GM23338 (cell line): ENCODE measurements around the gene TNNC1. TPM values are rescaled to one million over a fixed set of nuclear protein-coding genes. Genes with fewer than 3 reads are reported as not detected.

Source experiments
- ATAC-seq: fragments of 200-7000 bp; cut with Tn5 transposase; 3 replicates; pipeline ENCODE4 v1.9.1; 2020
- DNase-seq: peaks from one replicate; pipeline ENCODE4 v3.0.0-alpha.2; 2015; ENCODE audit warnings: low spot score
- H2AFZ ChIP-seq: fragments of 200-600 bp; sonication (generic); 2 replicates; pipeline ENCODE4 v1.8.0; 2016; ENCODE audit warnings: antibody characterized with exemption, mild to moderate bottlenecking, moderate library complexity
- H3F3A ChIP-seq: fragments of 200-600 bp; sonication (generic); replicated peaks from 2 replicates; pipeline ENCODE4 v1.8.0; 2017; ENCODE audit warnings: antibody characterized with exemption, mixed run types, low read depth
- H3K27ac ChIP-seq: fragments of 200-600 bp; sonication (generic); 2 replicates; pipeline ENCODE4 v1.6.1; 2016; ENCODE audit warnings: low read depth
- H3K27me3 ChIP-seq: fragments of 200-600 bp; sonication (generic); 2 replicates; pipeline ENCODE4 v1.8.0; 2016; ENCODE audit warnings: mild to moderate bottlenecking, mixed run types, moderate library complexity; ENCODE audit not compliant: insufficient read depth
- H3K36me3 ChIP-seq: fragments of 200-600 bp; sonication (generic); 2 replicates; pipeline ENCODE4 v1.8.0; 2016; ENCODE audit warnings: mild to moderate bottlenecking; ENCODE audit not compliant: insufficient read depth
- H3K4me1 ChIP-seq: fragments of 200-600 bp; sonication (generic); 2 replicates; pipeline ENCODE4 v1.8.0; 2016; ENCODE audit warnings: mild to moderate bottlenecking, moderate library complexity; ENCODE audit not compliant: insufficient read depth
- H3K4me2 ChIP-seq: fragments of 200-600 bp; sonication (generic); 2 replicates; pipeline ENCODE4 v1.7.1; 2017; ENCODE audit warnings: mixed run types
- H3K4me3 ChIP-seq: fragments of 200-600 bp; sonication (generic); 2 replicates; pipeline ENCODE4 v1.6.1; 2016; ENCODE audit warnings: mixed run types
- H3K79me2 ChIP-seq: fragments of 200-600 bp; sonication (generic); replicated peaks from 2 replicates; pipeline ENCODE4 v1.8.0; 2017; ENCODE audit warnings: mild to moderate bottlenecking; ENCODE audit not compliant: insufficient read depth
- H3K9me2 ChIP-seq: fragments of 200-600 bp; sonication (generic); 2 replicates; pipeline ENCODE4 v1.8.0; 2017; ENCODE audit not compliant: insufficient read depth
- H4K20me1 ChIP-seq: fragments of 200-600 bp; sonication (generic); replicated peaks from 2 replicates; pipeline ENCODE4 v1.8.0; 2017; ENCODE audit warnings: mild to moderate bottlenecking; ENCODE audit not compliant: insufficient read depth
- H3K27ac Mint-ChIP-seq: 2 replicates; pipeline ENCODE4 v1.8.0; 2020; ENCODE audit warnings: inconsistent platforms, mild to moderate bottlenecking, moderate library complexity, mixed read lengths
- H3K27me3 Mint-ChIP-seq: 3 replicates; pipeline ENCODE4 v1.8.0; 2022; ENCODE audit warnings: low read depth, mild to moderate bottlenecking, moderate library complexity, mixed read lengths, inconsistent platforms; ENCODE audit not compliant: insufficient read depth, poor library complexity
- H3K36me3 Mint-ChIP-seq: 3 replicates; pipeline ENCODE4 v1.8.0; 2021; ENCODE audit warnings: low read depth, mild to moderate bottlenecking, inconsistent platforms, moderate library complexity, mixed read lengths
- H3K4me1 Mint-ChIP-seq: 3 replicates; pipeline ENCODE4 v1.8.0; 2020; ENCODE audit warnings: mild to moderate bottlenecking, inconsistent platforms, mixed read lengths
- H3K4me3 Mint-ChIP-seq: 3 replicates; pipeline ENCODE4 v1.8.0; 2021; ENCODE audit warnings: moderate library complexity, mild to moderate bottlenecking, inconsistent platforms, mixed read lengths
- H3K9me3 Mint-ChIP-seq: 3 replicates; pipeline ENCODE4 v1.8.0; 2020; ENCODE audit warnings: moderate library complexity, mild to moderate bottlenecking, inconsistent platforms, mixed read lengths
- CREB1 ChIP-seq: fragments of 250-450 bp; sonication (Bioruptor Pico); IDR thresholded peaks from 2 replicates; pipeline ENCODE4 v1.5.0; 2020; ENCODE audit warnings: low read depth, mild to moderate bottlenecking, moderate library complexity
- JUNB ChIP-seq: IDR thresholded peaks from one replicate; pipeline ENCODE4 v1.6.1; 2016; ENCODE audit warnings: antibody characterized with exemption; ENCODE audit not compliant: unreplicated experiment
- NANOG ChIP-seq: IDR thresholded peaks from 2 replicates; pipeline ENCODE4 v1.6.1; 2016; ENCODE audit warnings: antibody characterized with exemption, borderline replicate concordance
- POLR2AphosphoS5 ChIP-seq: IDR thresholded peaks from 2 replicates; pipeline ENCODE4 v1.6.1; 2016; ENCODE audit warnings: antibody characterized with exemption, low read depth
- ZNF114 ChIP-seq: fragments of 250-450 bp; sonication (Bioruptor Pico); IDR thresholded peaks from 2 replicates; pipeline ENCODE4 v1.5.0; 2020; ENCODE audit warnings: mild to moderate bottlenecking, moderate library complexity
- polyA plus RNA-seq: library from polyadenylated mRNA; unstranded; fragments of >200 nt; fragmentation: Nextera tagmentation; extraction: Ambion mirVana; gene quantifications from 2 replicates; pipeline ENCODE4 v1.2.1, GENCODE V29; 2016
- total RNA-seq: library from RNA; depleted of rRNA; stranded (reverse); fragments of >200 nt; shearing (Covaris generic); gene quantifications from 2 replicates; pipeline ENCODE4 v1.2.3, GENCODE V29; 2014
- TF ChIP-seq, protein P1 (sequence below): IDR thresholded peaks from one replicate; pipeline ENCODE4 v1.6.1; 2018; ENCODE audit warnings: antibody characterized with exemption; ENCODE audit not compliant: unreplicated experiment
- TF ChIP-seq, protein P2 (sequence below), 2 experiments: fragments of 200-600 bp in 1 of 2; sonication (generic) in 1 of 2; conservative IDR thresholded peaks; 2 replicates each; pipeline versions ENCODE4 v1.5.1 to v1.6.1; 2016 to 2017; ENCODE audit warnings: antibody characterized with exemption in 2 of 2, low read depth in 2 of 2, mild to moderate bottlenecking in 2 of 2, moderate library complexity in 1 of 2

Gene TNNC1
- total and polyA plus RNA-seq, 2 experiments from 2014 or later: 6.5 to 6.9 TPM

GRCh38 chr3:52458031-52458760 lies 4.4 kb upstream of the TNNC1 start:
- TF ChIP-seq CREB1 (CRISPR knock-in tag) (no peak), NANOG (no peak), JUNB (no peak), POLR2AphosphoS5 (no peak), ZNF114 (CRISPR knock-in tag) (no peak)
- TF ChIP-seq, protein P1, sequence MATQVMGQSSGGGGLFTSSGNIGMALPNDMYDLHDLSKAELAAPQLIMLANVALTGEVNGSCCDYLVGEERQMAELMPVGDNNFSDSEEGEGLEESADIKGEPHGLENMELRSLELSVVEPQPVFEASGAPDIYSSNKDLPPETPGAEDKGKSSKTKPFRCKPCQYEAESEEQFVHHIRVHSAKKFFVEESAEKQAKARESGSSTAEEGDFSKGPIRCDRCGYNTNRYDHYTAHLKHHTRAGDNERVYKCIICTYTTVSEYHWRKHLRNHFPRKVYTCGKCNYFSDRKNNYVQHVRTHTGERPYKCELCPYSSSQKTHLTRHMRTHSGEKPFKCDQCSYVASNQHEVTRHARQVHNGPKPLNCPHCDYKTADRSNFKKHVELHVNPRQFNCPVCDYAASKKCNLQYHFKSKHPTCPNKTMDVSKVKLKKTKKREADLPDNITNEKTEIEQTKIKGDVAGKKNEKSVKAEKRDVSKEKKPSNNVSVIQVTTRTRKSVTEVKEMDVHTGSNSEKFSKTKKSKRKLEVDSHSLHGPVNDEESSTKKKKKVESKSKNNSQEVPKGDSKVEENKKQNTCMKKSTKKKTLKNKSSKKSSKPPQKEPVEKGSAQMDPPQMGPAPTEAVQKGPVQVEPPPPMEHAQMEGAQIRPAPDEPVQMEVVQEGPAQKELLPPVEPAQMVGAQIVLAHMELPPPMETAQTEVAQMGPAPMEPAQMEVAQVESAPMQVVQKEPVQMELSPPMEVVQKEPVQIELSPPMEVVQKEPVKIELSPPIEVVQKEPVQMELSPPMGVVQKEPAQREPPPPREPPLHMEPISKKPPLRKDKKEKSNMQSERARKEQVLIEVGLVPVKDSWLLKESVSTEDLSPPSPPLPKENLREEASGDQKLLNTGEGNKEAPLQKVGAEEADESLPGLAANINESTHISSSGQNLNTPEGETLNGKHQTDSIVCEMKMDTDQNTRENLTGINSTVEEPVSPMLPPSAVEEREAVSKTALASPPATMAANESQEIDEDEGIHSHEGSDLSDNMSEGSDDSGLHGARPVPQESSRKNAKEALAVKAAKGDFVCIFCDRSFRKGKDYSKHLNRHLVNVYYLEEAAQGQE: no peak
- TF ChIP-seq, protein P2, sequence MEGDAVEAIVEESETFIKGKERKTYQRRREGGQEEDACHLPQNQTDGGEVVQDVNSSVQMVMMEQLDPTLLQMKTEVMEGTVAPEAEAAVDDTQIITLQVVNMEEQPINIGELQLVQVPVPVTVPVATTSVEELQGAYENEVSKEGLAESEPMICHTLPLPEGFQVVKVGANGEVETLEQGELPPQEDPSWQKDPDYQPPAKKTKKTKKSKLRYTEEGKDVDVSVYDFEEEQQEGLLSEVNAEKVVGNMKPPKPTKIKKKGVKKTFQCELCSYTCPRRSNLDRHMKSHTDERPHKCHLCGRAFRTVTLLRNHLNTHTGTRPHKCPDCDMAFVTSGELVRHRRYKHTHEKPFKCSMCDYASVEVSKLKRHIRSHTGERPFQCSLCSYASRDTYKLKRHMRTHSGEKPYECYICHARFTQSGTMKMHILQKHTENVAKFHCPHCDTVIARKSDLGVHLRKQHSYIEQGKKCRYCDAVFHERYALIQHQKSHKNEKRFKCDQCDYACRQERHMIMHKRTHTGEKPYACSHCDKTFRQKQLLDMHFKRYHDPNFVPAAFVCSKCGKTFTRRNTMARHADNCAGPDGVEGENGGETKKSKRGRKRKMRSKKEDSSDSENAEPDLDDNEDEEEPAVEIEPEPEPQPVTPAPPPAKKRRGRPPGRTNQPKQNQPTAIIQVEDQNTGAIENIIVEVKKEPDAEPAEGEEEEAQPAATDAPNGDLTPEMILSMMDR (conservative IDR thresholded peaks at IDR 0.05; ENCODE audit: low read depth in 2 of 2): no peak
- H3K27me3 Mint-ChIP-seq: peaks cover 5% of the 10 kb centered on the region
- peaks cover 33% of the 10 kb centered on the region for H3K4me1 Mint-ChIP-seq
- no peaks in the 10 kb centered on the region for H3K27me3 ChIP-seq
- H4K20me1 ChIP-seq: peaks cover 44% of the 10 kb centered on the region
- no peak overlapping the region for H3K4me3 ChIP-seq
- H3K79me2 ChIP-seq: peaks cover 52% of the 10 kb centered on the region
- H3K27ac Mint-ChIP-seq: no peak overlapping the region; the same call in 1 of the 2 replicates
- H3K9me3 Mint-ChIP-seq: no peaks in the 10 kb centered on the region
- no peak overlapping the region for H3K4me2 ChIP-seq
- no peak overlapping the region for H3K27ac ChIP-seq
- no peak for DNase-seq
- no peak for ATAC-seq
- H3K9me2 ChIP-seq: no peaks in the 10 kb centered on the region
- peaks cover 20% of the 10 kb centered on the region; the same call in 1 of the 2 replicates for H3K4me1 ChIP-seq
- no peak overlapping the region for H2AFZ ChIP-seq
- no peak overlapping the region for H3K4me3 Mint-ChIP-seq
- peaks cover 25% of the 10 kb centered on the region; the same call in 1 of the 2 replicates for H3K36me3 ChIP-seq
- peaks cover 50% of the 10 kb centered on the region for H3K36me3 Mint-ChIP-seq
- no peaks in the 10 kb centered on the region; the same call in 1 of the 2 replicates for H3F3A ChIP-seq

GRCh38 chr3:52456800-52457183 lies 3.0 kb upstream of the TNNC1 start:
- Histone ChIP-seq H2AFZ (no peak overlapping the region), H3K4me2 (peak overlapping the region; percentile 91), H3F3A (no peaks in the 10 kb centered on the region; the same call in 1 of the 2 replicates), H3K36me3 (peaks cover 25% of the 10 kb centered on the region; the same call in 1 of the 2 replicates), H3K4me3 (peak overlapping the region; percentile 94), H3K9me2 (no peaks in the 10 kb centered on the region), H3K79me2 (peaks cover 42% of the 10 kb centered on the region), H4K20me1 (peaks cover 31% of the 10 kb centered on the region), H3K27me3 (no peaks in the 10 kb centered on the region), H3K4me1 (peaks cover 20% of the 10 kb centered on the region; the same call in 1 of the 2 replicates), H3K27ac (no peak overlapping the region)
- Mint-ChIP-seq H3K4me3 (peak overlapping the region; percentile 88), H3K27ac (peak overlapping the region; percentile 60; the same call in 1 of the 2 replicates), H3K4me1 (peaks cover 34% of the 10 kb centered on the region), H3K27me3 (peaks cover 7% of the 10 kb centered on the region), H3K9me3 (no peaks in the 10 kb centered on the region), H3K36me3 (peaks cover 40% of the 10 kb centered on the region)
- ATAC-seq (no peak), DNase-seq (no peak)
- TF ChIP-seq, protein P1: no peak
